GM21786 (cell line): ENCODE data around the gene BTBD10.

ENCODE experiments used
- ATAC-seq: cut with Tn5 transposase; IDR thresholded peaks from one replicate; pipeline ENCODE4 v1.9.1; 2021; ENCODE audit not compliant: unreplicated experiment

BTBD10 gene

GRCh38 chr11:13339195-13340153 is 123.5 kb downstream of the BTBD10 start:
- ATAC-seq = no peak

- ATAC-seq = no peak
Observed at GRCh38 chr11:13338427-13339069, 124.5 kb downstream of the BTBD10 start.

GRCh38 chr11:13338019-13338426 is 125.0 kb downstream of the BTBD10 start:
- ATAC-seq = no peak
